ENCODE data around the gene MMP24. TPM values are rescaled to one million over a fixed set of nuclear protein-coding genes. Genes with fewer than 3 reads are reported as not detected.
A peak's percentile ranks its signal among the peaks of the same experiment; 100 is the strongest.

The MMP24 gene
- polyA plus RNA-seq, 1 of the 3 experiments (the other 2 are of a cell fraction): 18.1 TPM

- TF ChIP-seq TEAD4 (IDR thresholded peaks at IDR 0.05; ENCODE audit: borderline replicate concordance, insufficient read depth) (no peak), RCOR1 (IDR thresholded peaks at IDR 0.05; ENCODE audit: low read length) (no peak), POLR2AphosphoS5 (IDR thresholded peaks at IDR 0.05; ENCODE audit: low read depth, low read length) (no peak), GATA2 (CRISPR knock-in tag; IDR thresholded peaks at IDR 0.05) (0 out of 2 replicates have a peak, but pooled peaks have one; percentile 3)
- TF ChIP-seq, protein P1, sequence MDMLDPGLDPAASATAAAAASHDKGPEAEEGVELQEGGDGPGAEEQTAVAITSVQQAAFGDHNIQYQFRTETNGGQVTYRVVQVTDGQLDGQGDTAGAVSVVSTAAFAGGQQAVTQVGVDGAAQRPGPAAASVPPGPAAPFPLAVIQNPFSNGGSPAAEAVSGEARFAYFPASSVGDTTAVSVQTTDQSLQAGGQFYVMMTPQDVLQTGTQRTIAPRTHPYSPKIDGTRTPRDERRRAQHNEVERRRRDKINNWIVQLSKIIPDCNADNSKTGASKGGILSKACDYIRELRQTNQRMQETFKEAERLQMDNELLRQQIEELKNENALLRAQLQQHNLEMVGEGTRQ (IDR thresholded peaks at IDR 0.05; ENCODE audit: borderline replicate concordance, low read depth, low read length): no peak
- no peak overlapping the region for H3K4me2 ChIP-seq
- DNase-seq: peak; percentile 74
- H3K4me3 ChIP-seq (ENCODE audit: low read depth in 2 of 2, low read length in 1 of 2): no peak overlapping the region
- no peaks in the 10 kb centered on the region for H3K79me2 ChIP-seq (ENCODE audit: insufficient read depth)
- H4K20me1 ChIP-seq (ENCODE audit: insufficient read depth): no peaks in the 10 kb centered on the region
- H3K27ac ChIP-seq (ENCODE audit: low read depth in 2 of 2, low read length in 1 of 2): peak overlapping the region in 1 of 2 experiments; percentile 44; a peak in 2 of 4 replicates
- POLR2A ChIA-PET: interaction anchor here (1.6 kb wide), 1 partner anchor 12 kb away, joined by 5 read pairs; the partner anchor contains the start of gene EIF6
- 58% methylated on average over 4 of the region's 9 CpGs for WGBS (ENCODE audit: low lambda C conversion rate)
- no peak overlapping the region for H2AFZ ChIP-seq (ENCODE audit: low read depth)
- no peak overlapping the region for H3K9ac ChIP-seq
- H3K27me3 ChIP-seq (ENCODE audit: insufficient read depth): no peaks in the 10 kb centered on the region
- no peaks in the 10 kb centered on the region for H3F3A ChIP-seq (replicated peaks; ENCODE audit: insufficient read depth)
- H3K9me3 ChIP-seq: no peaks in the 10 kb centered on the region
- peaks cover 0 to 21% of the 10 kb centered on the region in 2 experiments; a peak in 1 of 4 replicates for H3K4me1 ChIP-seq (ENCODE audit: control insufficient read depth in 1 of 2, insufficient read depth in 2 of 2, low read depth in 1 of 2, low read length in 1 of 2)
- H3K36me3 ChIP-seq (replicated peaks in 1 of 2; ENCODE audit: control insufficient read depth in 1 of 2, insufficient read depth in 2 of 2, low read length in 1 of 2): no peaks in the 10 kb centered on the region
- CTCF ChIA-PET: interaction anchor here (0.9 to 16.5 kb wide), 4 partner anchors 8 to 146 kb away, joined by 3 to 323 read pairs (median 12); partner anchors contain the start of gene GDF5
- H3K9me2 ChIP-seq: no peaks in the 10 kb centered on the region
These were observed 69.6 kb downstream of the MMP24 start for GRCh38 chr20:35296101-35296554.

DNA sequence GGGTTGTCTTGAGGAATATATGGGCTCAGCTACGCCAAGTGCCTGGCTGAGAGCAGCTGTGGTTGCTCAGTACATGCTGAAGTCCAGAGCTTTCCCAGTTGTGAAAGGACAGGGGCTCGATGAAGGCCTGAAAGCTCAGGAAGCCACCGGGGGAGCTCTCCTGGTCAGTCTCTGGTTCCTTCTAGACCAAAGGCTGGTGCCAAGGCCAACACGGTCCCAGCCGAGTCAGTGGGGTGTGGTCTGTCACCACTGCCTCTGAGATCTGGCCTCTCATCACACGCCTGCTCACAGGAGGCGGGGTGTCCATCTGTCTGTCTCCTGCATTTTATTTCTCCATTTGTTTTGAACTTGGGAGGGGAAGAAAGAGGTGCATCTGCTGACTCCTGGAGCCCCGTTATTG, 70.7 kb downstream of the MMP24 start:
- ChIA-PET CTCF (interaction anchor here (0.6 to 16.5 kb wide), 3 partner anchors 7 to 1142 kb away, joined by 3 to 323 read pairs (median 21); partner anchors contain the start of gene GDF5), POLR2A (interaction anchor here (0.6 to 1.6 kb wide), 2 partner anchors 13 to 445 kb away, joined by 3 to 5 read pairs; partner anchors contain the start of genes EIF6 and RBM39)
- Histone ChIP-seq H3K27ac (ENCODE audit: low read depth in 2 of 2, low read length in 1 of 2) (peak overlapping the region in 1 of 2 experiments; percentile 44; a peak in 1 of 4 replicates), H3K79me2 (ENCODE audit: insufficient read depth) (no peaks in the 10 kb centered on the region), H3K4me2 (no peak overlapping the region), H2AFZ (ENCODE audit: low read depth) (no peak overlapping the region), H3K9me2 (no peaks in the 10 kb centered on the region), H3K4me1 (ENCODE audit: control insufficient read depth in 1 of 2, insufficient read depth in 2 of 2, low read depth in 1 of 2, low read length in 1 of 2) (peaks cover 2 to 19% of the 10 kb centered on the region in 2 experiments; a peak in 2 of 4 replicates), H3K9ac (no peak overlapping the region), H4K20me1 (ENCODE audit: insufficient read depth) (no peaks in the 10 kb centered on the region), H3K27me3 (ENCODE audit: insufficient read depth) (no peaks in the 10 kb centered on the region), H3F3A (replicated peaks; ENCODE audit: insufficient read depth) (peaks cover 3% of the 10 kb centered on the region), H3K36me3 (replicated peaks in 1 of 2; ENCODE audit: control insufficient read depth in 1 of 2, insufficient read depth in 2 of 2, low read length in 1 of 2) (no peaks in the 10 kb centered on the region), H3K9me3 (no peaks in the 10 kb centered on the region), H3K4me3 (ENCODE audit: low read depth in 2 of 2, low read length in 1 of 2) (no peak overlapping the region)
- WGBS (ENCODE audit: low lambda C conversion rate): 80% methylated on average over 6 of the region's 8 CpGs
- TF ChIP-seq MAX (IDR thresholded peaks at IDR 0.05; ENCODE audit: low read depth) (no peak), CTCF (IDR thresholded peaks at IDR 0.05) (peak; percentile 29)
- no peak for DNase-seq

Data from SK-N-SH (cell line).